Measurements from ENCODE around the gene CFI. TPM values are rescaled to one million over a fixed set of nuclear protein-coding genes. Genes with fewer than 3 reads are reported as not detected.

CFI gene
- total RNA-seq, 1 experiment from 2014 or later, result 0.16 TPM

DNA sequence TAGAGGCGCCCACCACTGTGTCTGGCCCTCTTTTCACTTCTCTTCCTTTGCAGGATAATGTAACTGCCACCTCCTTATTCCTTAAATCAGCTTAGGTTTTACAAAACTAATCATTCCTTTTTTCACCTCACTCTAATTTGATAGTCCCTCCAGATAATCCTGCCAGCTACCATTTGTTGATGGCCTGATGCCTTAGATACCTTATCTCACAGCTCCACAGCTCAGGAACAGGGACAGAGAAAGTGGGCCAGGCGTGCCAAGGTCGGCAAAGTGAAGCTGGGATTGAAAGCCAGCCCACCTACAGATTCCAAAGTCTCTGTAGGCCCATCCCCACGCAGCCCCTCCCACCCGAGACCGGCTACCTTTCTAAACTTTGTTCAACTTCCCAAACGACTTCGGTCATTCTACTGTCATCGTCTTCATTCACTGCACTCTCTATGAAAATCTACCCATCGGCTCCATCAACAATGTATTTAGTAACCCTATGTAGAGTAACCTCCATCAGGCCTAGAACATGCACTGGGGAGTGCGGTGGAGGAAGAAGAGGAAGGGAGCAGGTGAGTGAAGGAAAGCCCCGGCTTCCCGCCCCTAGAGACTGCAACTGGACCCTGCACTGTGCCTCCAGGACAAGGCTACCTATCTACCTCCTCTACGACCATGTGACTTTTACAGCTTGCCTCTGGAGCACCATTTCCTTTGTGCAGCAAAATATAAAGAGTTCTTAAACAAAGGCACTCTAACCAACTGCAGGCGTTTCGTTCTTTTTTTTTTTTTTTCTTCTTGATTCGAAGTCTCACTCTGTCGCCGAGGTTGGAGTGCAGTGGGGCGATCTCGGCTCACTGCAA lies 100.0 kb downstream of the CFI start:
- Mint-ChIP-seq H3K27me3 (ENCODE audit: insufficient read depth, unreplicated experiment) (no peaks in the 10 kb centered on the region), H3K4me3 (ENCODE audit: unreplicated experiment) (peak overlapping the region; percentile 94), H3K4me1 (ENCODE audit: insufficient read depth, unreplicated experiment) (peaks cover 28% of the 10 kb centered on the region), H3K27ac (ENCODE audit: low read depth, unreplicated experiment) (peak overlapping the region; percentile 95), H3K36me3 (ENCODE audit: insufficient read depth, unreplicated experiment) (peaks cover 27% of the 10 kb centered on the region), H3K9me3 (ENCODE audit: unreplicated experiment) (no peaks in the 10 kb centered on the region)
- no peak for TF ChIP-seq CTCF (IDR thresholded peaks at IDR 0.05; ENCODE audit: unreplicated experiment)
- no TSS peak for BruUV-seq (replicated peaks)
- intact Hi-C loops (cut with micrococcal nuclease), result loop anchor here (1.0 to 2.0 kb wide), 2 partner anchors 140 to 277 kb away; no protein-coding TSS in a partner anchor
- CTCF ChIA-PET, result interaction anchor here (0.6 to 3.6 kb wide), 13 partner anchors 8 to 306 kb away, joined by 3 to 19 read pairs (median 5); partner anchors contain the start of gene PLA2G12A
- POLR2A ChIA-PET, result interaction anchor here (0.6 to 3.9 kb wide), 12 partner anchors 7 to 288 kb away, joined by 3 to 39 read pairs (median 4); partner anchors contain the start of genes MCUB, PLA2G12A and SEC24B
- peak; percentile 5 for DNase-seq (ENCODE audit: unreplicated experiment)

DNA sequence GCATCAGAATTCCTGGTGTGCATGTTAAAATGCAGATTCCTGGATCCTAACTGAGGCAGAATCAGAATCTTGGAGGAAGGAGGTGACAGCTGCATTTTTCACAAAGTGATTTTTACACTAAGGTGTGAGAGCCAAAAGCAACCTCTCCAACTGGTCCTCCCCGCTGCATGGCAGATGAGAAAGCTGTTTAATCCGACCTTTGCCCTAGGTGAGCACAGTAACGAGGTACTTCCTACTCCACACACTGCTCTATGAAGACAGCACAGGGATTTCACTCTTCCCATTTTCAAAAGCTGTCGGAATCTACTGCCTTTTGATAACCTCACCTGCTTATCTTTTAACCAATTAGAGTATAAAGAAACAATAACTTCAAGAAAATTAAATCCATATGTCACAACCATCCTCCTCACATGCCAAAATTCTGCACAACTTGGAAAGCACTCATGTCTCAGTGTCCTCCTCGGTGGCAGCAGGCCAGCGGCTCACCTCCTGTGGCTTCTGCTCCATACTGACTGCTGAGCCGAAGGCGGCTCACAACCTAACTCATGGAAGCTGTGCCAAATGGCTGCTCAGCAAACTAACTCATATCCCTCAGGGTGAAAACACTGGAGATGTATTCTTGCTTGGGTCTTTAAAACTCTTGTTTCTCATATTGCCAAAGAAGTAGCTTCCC lies 102.1 kb downstream of the CFI start:
- TF ChIP-seq CTCF (IDR thresholded peaks at IDR 0.05; ENCODE audit: unreplicated experiment), result no peak
- no peak overlapping the region for H3K27ac Mint-ChIP-seq (ENCODE audit: low read depth, unreplicated experiment)
- POLR2A ChIA-PET, result interaction anchor here (0.7 kb wide), 1 partner anchor 1763 kb away, joined by 3 read pairs; no protein-coding TSS in a partner anchor
- H3K4me3 Mint-ChIP-seq (ENCODE audit: unreplicated experiment), result no peak overlapping the region
- DNase-seq (ENCODE audit: unreplicated experiment), result peak; percentile 6
- H3K4me1 Mint-ChIP-seq (ENCODE audit: insufficient read depth, unreplicated experiment), result peaks cover 28% of the 10 kb centered on the region
- CTCF ChIA-PET, result interaction anchor here (0.6 to 3.6 kb wide), 9 partner anchors 11 to 282 kb away, joined by 3 to 19 read pairs (median 4); no protein-coding TSS in a partner anchor
- intact Hi-C loops (cut with micrococcal nuclease), result no loop called here
- H3K27me3 Mint-ChIP-seq (ENCODE audit: insufficient read depth, unreplicated experiment), result no peaks in the 10 kb centered on the region
- no TSS peak for BruUV-seq (replicated peaks)
- H3K36me3 Mint-ChIP-seq (ENCODE audit: insufficient read depth, unreplicated experiment), result peaks cover 34% of the 10 kb centered on the region
- H3K9me3 Mint-ChIP-seq (ENCODE audit: unreplicated experiment), result no peaks in the 10 kb centered on the region

GRCh38 chr4:109698656-109699055 lies 103.1 kb downstream of the CFI start:
- ChIA-PET POLR2A (no interaction called here), CTCF (interaction anchor here (0.8 to 3.6 kb wide), 2 partner anchors 105 to 279 kb away, joined by 3 to 14 read pairs; no protein-coding TSS in a partner anchor)
- Mint-ChIP-seq H3K4me1 (ENCODE audit: insufficient read depth, unreplicated experiment) (peaks cover 23% of the 10 kb centered on the region), H3K27ac (ENCODE audit: low read depth, unreplicated experiment) (no peak overlapping the region), H3K9me3 (ENCODE audit: unreplicated experiment) (no peaks in the 10 kb centered on the region), H3K27me3 (ENCODE audit: insufficient read depth, unreplicated experiment) (no peaks in the 10 kb centered on the region), H3K36me3 (ENCODE audit: insufficient read depth, unreplicated experiment) (peaks cover 44% of the 10 kb centered on the region), H3K4me3 (ENCODE audit: unreplicated experiment) (no peak overlapping the region)
- no TSS peak for BruUV-seq (replicated peaks)
- TF ChIP-seq CTCF (IDR thresholded peaks at IDR 0.05; ENCODE audit: unreplicated experiment), result no peak
- intact Hi-C loops (cut with micrococcal nuclease), result no loop called here
- DNase-seq (ENCODE audit: unreplicated experiment), result no peak

DNA sequence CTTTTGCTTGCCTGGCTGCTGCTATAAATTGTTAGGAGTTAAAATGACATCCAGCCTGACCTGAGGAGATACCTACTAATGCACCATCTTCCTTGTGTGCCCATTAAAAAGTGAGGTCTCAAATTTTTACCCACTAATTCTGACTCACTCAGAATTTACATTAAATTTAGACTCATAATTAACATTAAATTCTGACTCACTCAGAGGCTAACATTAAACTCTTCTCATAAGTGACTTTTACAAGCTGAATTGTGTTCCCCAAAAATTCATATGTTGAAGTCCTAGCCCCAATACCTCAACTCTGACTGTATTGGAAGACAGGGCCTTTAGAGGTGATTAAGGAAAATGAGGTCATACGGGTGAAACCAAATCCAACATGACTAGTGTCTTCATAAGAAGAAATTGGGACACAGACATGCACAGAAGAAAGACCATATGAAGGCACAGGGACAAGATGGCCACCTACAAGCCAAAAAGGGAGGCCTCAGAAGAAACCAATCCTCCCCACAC lies 110.3 kb downstream of the CFI start:
- Mint-ChIP-seq H3K4me1 (ENCODE audit: insufficient read depth, unreplicated experiment) (no peaks in the 10 kb centered on the region), H3K27ac (ENCODE audit: low read depth, unreplicated experiment) (no peak overlapping the region), H3K4me3 (ENCODE audit: unreplicated experiment) (no peak overlapping the region), H3K36me3 (ENCODE audit: insufficient read depth, unreplicated experiment) (peaks cover 68% of the 10 kb centered on the region), H3K27me3 (ENCODE audit: insufficient read depth, unreplicated experiment) (no peaks in the 10 kb centered on the region), H3K9me3 (ENCODE audit: unreplicated experiment) (no peaks in the 10 kb centered on the region)
- intact Hi-C loops (cut with micrococcal nuclease), result no loop called here
- ChIA-PET POLR2A (interaction anchor here (0.5 to 1.2 kb wide), 2 partner anchors 12 to 85 kb away, joined by 3 read pairs; partner anchors contain the start of gene CASP6), CTCF (interaction anchor here (1.0 kb wide), 1 partner anchor 10 kb away, joined by 5 read pairs; no protein-coding TSS in a partner anchor)
- no TSS peak for BruUV-seq (replicated peaks)
- no peak for DNase-seq (ENCODE audit: unreplicated experiment)
- no peak for TF ChIP-seq CTCF (IDR thresholded peaks at IDR 0.05; ENCODE audit: unreplicated experiment)

Data from MCF 10A (cell line).